Mammary epithelial cell (primary cell): Measurements from ENCODE around the gene FZD1.

Experiments used
- EZH2 ChIP-seq: IDR thresholded peaks from 2 replicates; pipeline ENCODE4 v1.6.1; 2012; ENCODE audit warnings: low read length, inconsistent platforms, borderline replicate concordance
- TF ChIP-seq, protein P1 (sequence below), 2 donors: IDR thresholded peaks in 1 of 2; conservative IDR thresholded peaks in 1 of 2; 2 replicates each; pipeline ENCODE4 v1.5.1; 2011 to 2012; ENCODE audit warnings: inconsistent platforms in 2 of 2, low read length in 2 of 2, mild to moderate bottlenecking in 2 of 2, control low read depth in 1 of 2, low read depth in 1 of 2; ENCODE audit not compliant: insufficient read depth in 1 of 2; ENCODE audit errors: extremely low read depth in 1 of 2

DNA sequence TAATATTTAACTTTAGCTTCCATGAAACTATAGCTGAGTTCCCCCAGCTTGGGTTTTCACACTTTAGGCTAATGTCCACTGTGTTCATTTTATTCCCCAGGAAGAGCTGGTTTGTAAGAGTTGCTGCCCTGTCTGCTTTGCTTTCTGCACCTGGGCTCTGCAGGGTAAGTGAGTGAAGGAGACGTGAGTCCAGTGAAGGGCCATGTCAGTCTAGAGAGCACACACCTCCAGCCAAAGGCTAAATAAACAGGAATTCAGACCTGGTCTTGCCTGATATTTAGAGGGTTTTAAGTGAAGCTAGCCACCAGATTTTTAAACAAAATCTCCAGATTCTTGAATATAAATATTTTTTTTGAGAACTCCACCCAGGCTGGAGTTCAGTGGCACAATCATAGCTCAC lies 24.5 kb upstream of the FZD1 start:
- TF ChIP-seq, protein P1, sequence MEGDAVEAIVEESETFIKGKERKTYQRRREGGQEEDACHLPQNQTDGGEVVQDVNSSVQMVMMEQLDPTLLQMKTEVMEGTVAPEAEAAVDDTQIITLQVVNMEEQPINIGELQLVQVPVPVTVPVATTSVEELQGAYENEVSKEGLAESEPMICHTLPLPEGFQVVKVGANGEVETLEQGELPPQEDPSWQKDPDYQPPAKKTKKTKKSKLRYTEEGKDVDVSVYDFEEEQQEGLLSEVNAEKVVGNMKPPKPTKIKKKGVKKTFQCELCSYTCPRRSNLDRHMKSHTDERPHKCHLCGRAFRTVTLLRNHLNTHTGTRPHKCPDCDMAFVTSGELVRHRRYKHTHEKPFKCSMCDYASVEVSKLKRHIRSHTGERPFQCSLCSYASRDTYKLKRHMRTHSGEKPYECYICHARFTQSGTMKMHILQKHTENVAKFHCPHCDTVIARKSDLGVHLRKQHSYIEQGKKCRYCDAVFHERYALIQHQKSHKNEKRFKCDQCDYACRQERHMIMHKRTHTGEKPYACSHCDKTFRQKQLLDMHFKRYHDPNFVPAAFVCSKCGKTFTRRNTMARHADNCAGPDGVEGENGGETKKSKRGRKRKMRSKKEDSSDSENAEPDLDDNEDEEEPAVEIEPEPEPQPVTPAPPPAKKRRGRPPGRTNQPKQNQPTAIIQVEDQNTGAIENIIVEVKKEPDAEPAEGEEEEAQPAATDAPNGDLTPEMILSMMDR (conservative IDR thresholded peaks at IDR 0.05 in 1 of 2, IDR thresholded peaks at IDR 0.05 in 1 of 2; ENCODE audit: extremely low read depth in 1 of 2, insufficient read depth in 1 of 2, low read depth in 1 of 2, low read length in 2 of 2), result no peak
- TF ChIP-seq EZH2, result no peak
